Measurements from ENCODE around the gene USP7. TPM values are rescaled to one million over a fixed set of nuclear protein-coding genes. Genes with fewer than 3 reads are reported as not detected.
"Not testable (repeated sequence)": the region's sequence is repeated elsewhere in the genome, so short reads cannot be mapped to it uniquely, and the experiment has no call there.

The USP7 gene
- total and polyA plus RNA-seq, 9 donors, result 41.3 to 71.1 (median 62.5) TPM

DNA sequence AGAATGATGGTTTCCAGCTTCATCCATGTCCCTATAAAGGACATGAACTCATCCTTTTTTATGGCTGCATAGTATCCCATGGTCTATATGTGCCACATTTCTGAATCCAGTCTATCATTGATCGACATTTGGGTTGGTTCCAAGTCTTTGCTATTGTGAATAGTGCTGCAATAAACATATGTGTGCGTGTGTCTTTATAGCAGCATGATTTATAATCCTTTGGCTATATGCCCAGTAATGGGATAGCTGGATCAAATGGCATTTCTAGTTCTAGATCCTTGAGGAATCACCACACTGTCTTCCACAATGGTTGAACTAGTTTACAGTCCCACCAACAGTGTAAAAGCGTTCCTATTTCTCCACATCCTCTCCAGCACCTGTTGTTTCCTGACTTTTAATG is 12.5 kb upstream of the USP7 start:
- DNase-seq; H3K4me1 ChIP-seq (ENCODE audit: control insufficient read depth, insufficient read depth, low read length); H3K9me3 ChIP-seq (replicated peaks; ENCODE audit: control insufficient read depth, low read depth, low read length); H3K27me3 ChIP-seq (ENCODE audit: control insufficient read depth, insufficient read depth, low read length); H3K27ac ChIP-seq (ENCODE audit: low read length); H3K4me3 ChIP-seq (ENCODE audit: low read length); H3K36me3 ChIP-seq (ENCODE audit: control insufficient read depth, insufficient read depth, low read length): not testable (repeated sequence)
- no CpG with 5 or more reads among the region's 3 CpGs for WGBS (ENCODE audit: insufficient coverage)

DNA sequence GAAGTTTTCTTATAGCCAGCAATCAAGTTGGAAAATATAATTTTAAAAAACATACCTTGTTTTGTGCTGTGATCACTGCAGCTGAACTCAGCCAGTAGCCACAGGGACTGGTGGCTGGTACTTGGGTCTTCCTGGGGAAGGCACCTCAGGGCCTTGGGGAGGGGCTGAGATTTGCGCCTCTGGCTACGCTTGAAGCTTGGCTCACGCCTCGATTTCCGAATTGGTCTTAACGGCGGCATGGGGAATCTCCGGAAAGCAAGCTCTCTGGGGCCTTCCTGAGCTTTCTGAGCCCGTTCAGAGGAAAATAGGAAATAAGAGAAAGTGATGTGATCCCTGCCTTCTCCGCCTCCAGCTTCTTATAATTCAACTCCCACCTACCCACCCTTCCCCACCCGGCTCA is 11.3 kb upstream of the USP7 start:
- WGBS (ENCODE audit: insufficient coverage), result 19% methylated on average over 6 of the region's 11 CpGs
- peak; percentile 22 for DNase-seq
- Histone ChIP-seq H3K27me3 (ENCODE audit: control insufficient read depth, insufficient read depth, low read length) (peaks cover 2% of the 10 kb centered on the region), H3K9me3 (replicated peaks; ENCODE audit: control insufficient read depth, low read depth, low read length) (no peaks in the 10 kb centered on the region), H3K4me1 (ENCODE audit: control insufficient read depth, insufficient read depth, low read length) (peaks cover 2% of the 10 kb centered on the region), H3K4me3 (ENCODE audit: low read length) (no peak overlapping the region), H3K36me3 (ENCODE audit: control insufficient read depth, insufficient read depth, low read length) (no peaks in the 10 kb centered on the region), H3K27ac (ENCODE audit: low read length) (no peak overlapping the region)

- Histone ChIP-seq H3K9me3 (replicated peaks; ENCODE audit: control insufficient read depth, low read depth, low read length) (no peaks in the 10 kb centered on the region), H3K4me1 (ENCODE audit: control insufficient read depth, insufficient read depth, low read length) (peaks cover 2% of the 10 kb centered on the region), H3K36me3 (ENCODE audit: control insufficient read depth, insufficient read depth, low read length) (no peaks in the 10 kb centered on the region), H3K4me3 (ENCODE audit: low read length) (no peak overlapping the region), H3K27me3 (ENCODE audit: control insufficient read depth, insufficient read depth, low read length) (peaks cover 2% of the 10 kb centered on the region), H3K27ac (ENCODE audit: low read length) (no peak overlapping the region)
- peak; percentile 74 for DNase-seq
- no CpG with 5 or more reads among the region's 7 CpGs for WGBS (ENCODE audit: insufficient coverage)
Measured at GRCh38 chr16:8972843-8973586, 9.3 kb upstream of the USP7 start.

- Histone ChIP-seq H3K4me1 (ENCODE audit: control insufficient read depth, insufficient read depth, low read length) (peaks cover 2% of the 10 kb centered on the region), H3K27ac (ENCODE audit: low read length) (no peak overlapping the region), H3K9me3 (replicated peaks; ENCODE audit: control insufficient read depth, low read depth, low read length) (no peaks in the 10 kb centered on the region), H3K4me3 (ENCODE audit: low read length) (no peak overlapping the region), H3K36me3 (ENCODE audit: control insufficient read depth, insufficient read depth, low read length) (no peaks in the 10 kb centered on the region), H3K27me3 (ENCODE audit: control insufficient read depth, insufficient read depth, low read length) (peaks cover 5% of the 10 kb centered on the region)
- no peak for DNase-seq
- WGBS (ENCODE audit: insufficient coverage), result no CpG with 5 or more reads among the region's 1 CpG
Measured at GRCh38 chr16:8971416-8971815, 7.7 kb upstream of the USP7 start.

DNA sequence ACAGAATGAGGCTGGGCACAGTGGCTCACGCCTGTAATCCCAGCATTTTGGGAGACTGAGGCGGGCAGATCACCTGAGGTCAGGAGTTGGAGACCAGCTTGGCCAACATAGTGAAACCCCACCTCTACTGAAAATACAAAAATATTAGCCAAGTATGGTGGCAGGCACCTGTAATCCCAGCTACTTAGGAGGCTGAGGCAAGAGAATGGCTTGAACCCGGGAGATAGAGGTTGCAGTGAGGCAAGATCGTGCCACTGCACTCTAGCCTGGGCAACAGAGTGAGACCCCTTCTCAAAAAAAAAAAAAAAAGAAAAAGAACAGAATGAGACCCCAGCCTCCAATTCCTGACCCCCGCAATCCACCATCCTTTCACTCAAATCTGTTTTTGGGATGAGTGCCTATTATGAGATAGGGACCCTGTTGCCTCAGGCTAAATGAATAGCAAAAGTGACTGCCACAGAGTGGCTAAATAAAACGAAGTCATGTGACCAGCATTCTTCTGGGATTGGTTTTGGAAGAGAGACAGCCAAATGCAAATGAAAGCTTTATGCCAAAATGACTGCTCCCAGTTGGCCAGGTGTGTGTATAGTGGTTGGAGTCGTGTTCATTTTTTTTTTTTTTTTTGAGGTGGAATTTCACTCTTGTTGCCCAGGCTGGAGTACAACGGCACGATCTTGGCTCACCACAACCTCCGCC is 5.6 kb upstream of the USP7 start:
- not testable (repeated sequence) for H3K9me3 ChIP-seq (replicated peaks; ENCODE audit: control insufficient read depth, low read depth, low read length); H3K27ac ChIP-seq (ENCODE audit: low read length); H3K36me3 ChIP-seq (ENCODE audit: control insufficient read depth, insufficient read depth, low read length); H3K27me3 ChIP-seq (ENCODE audit: control insufficient read depth, insufficient read depth, low read length); H3K4me1 ChIP-seq (ENCODE audit: control insufficient read depth, insufficient read depth, low read length); H3K4me3 ChIP-seq (ENCODE audit: low read length); DNase-seq
- WGBS (ENCODE audit: insufficient coverage), result 86% methylated on average over 4 of the region's 10 CpGs

DNA sequence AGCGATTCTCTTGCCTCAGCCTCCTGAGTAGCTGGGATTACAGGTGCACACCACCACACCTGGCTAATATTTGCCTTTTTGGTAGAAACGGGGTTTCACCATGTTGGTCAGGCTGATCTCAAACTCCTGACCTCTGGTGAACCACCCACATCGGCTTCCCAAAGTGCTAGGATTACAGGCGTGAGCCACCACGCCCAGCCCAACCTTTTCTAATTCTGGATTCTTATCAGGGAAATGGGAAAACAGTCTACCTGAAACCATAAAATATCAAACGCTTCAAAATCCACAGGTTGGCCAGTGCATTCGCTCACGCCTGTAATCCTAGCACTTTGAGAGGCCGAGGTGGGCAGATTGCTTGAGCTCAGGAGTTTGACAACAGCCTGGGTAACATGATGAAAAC is 4.3 kb upstream of the USP7 start:
- H3K36me3 ChIP-seq (ENCODE audit: control insufficient read depth, insufficient read depth, low read length); H3K27me3 ChIP-seq (ENCODE audit: control insufficient read depth, insufficient read depth, low read length); H3K4me1 ChIP-seq (ENCODE audit: control insufficient read depth, insufficient read depth, low read length); H3K9me3 ChIP-seq (replicated peaks; ENCODE audit: control insufficient read depth, low read depth, low read length); DNase-seq; H3K27ac ChIP-seq (ENCODE audit: low read length); H3K4me3 ChIP-seq (ENCODE audit: low read length): not testable (repeated sequence)
- WGBS (ENCODE audit: insufficient coverage), result 94% methylated on average over 8 of the region's 9 CpGs

DNA sequence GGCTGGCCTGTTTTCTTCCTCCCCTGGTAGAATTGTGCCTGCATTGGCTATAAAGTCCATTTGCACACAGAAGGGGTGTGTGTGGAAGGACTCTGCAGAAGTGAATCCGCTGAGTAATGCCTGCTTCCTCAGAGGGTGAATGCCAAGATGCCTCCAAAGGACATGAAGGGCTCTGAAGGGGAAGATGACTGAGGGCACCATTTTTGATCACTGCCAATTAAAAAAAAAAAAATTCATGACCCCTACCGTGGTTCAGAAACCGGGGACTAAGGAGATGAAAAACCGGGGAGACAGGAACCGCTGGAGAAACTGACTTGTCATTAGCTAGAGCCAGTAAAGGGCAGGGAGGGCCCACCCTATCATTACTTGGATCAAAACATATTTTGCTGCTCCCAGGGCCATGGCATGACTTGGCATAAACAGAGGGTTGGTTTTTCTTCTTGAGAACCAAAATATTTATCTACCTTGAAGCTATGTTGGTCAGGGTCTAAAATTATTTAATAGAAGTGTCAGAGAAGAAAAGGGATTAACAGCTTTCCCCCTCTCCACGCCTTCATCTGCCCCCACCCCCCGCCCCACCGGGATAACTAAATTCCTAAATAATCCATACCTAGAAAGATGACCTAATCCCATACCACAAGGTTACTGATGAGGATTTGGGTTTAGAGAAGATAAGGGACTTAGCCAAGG is 3.6 kb upstream of the USP7 start:
- Histone ChIP-seq H3K4me3 (ENCODE audit: low read length) (no peak overlapping the region), H3K4me1 (ENCODE audit: control insufficient read depth, insufficient read depth, low read length) (peaks cover 7% of the 10 kb centered on the region), H3K36me3 (ENCODE audit: control insufficient read depth, insufficient read depth, low read length) (no peaks in the 10 kb centered on the region), H3K27ac (ENCODE audit: low read length) (no peak overlapping the region), H3K9me3 (replicated peaks; ENCODE audit: control insufficient read depth, low read depth, low read length) (no peaks in the 10 kb centered on the region), H3K27me3 (ENCODE audit: control insufficient read depth, insufficient read depth, low read length) (peaks cover 2% of the 10 kb centered on the region)
- no CpG with 5 or more reads among the region's 8 CpGs for WGBS (ENCODE audit: insufficient coverage)
- DNase-seq, result peak; percentile 64

GRCh38 chr16:8966817-8967131 is 3.1 kb upstream of the USP7 start:
- Histone ChIP-seq H3K4me3 (ENCODE audit: low read length) (no peak overlapping the region), H3K27me3 (ENCODE audit: control insufficient read depth, insufficient read depth, low read length) (peaks cover 2% of the 10 kb centered on the region), H3K27ac (ENCODE audit: low read length) (no peak overlapping the region), H3K9me3 (replicated peaks; ENCODE audit: control insufficient read depth, low read depth, low read length) (no peaks in the 10 kb centered on the region), H3K4me1 (ENCODE audit: control insufficient read depth, insufficient read depth, low read length) (peaks cover 12% of the 10 kb centered on the region), H3K36me3 (ENCODE audit: control insufficient read depth, insufficient read depth, low read length) (no peaks in the 10 kb centered on the region)
- 30% methylated on average over 2 of the region's 3 CpGs for WGBS (ENCODE audit: insufficient coverage)
- no peak for DNase-seq

DNA sequence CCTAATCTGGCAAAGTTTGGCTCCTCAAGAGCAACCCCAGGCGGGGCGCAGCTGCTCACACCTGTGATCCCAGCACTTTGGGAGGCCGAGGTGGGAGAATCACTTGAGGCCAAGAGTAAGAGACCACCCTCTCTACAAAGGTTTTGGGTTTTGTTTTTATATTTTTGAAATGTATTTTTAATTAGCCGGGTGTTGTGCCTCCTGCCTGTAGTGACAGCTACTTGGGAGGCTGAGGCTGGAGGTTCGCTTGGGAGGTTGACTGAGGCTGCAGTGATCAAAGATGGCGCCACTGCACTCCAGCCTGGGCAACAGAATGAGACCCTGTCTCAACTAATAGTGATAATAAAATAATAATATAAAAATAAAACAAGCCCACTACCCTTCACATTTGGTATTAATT is 756 bp upstream of the USP7 start:
- 80% methylated on average over 1 of the region's 6 CpGs for WGBS (ENCODE audit: insufficient coverage)
- Histone ChIP-seq H3K27ac (ENCODE audit: low read length) (no peak overlapping the region), H3K9me3 (replicated peaks; ENCODE audit: control insufficient read depth, low read depth, low read length) (no peaks in the 10 kb centered on the region), H3K27me3 (ENCODE audit: control insufficient read depth, insufficient read depth, low read length) (peaks cover 2% of the 10 kb centered on the region), H3K4me3 (ENCODE audit: low read length) (peak overlapping the region; percentile 61), H3K36me3 (ENCODE audit: control insufficient read depth, insufficient read depth, low read length) (no peaks in the 10 kb centered on the region), H3K4me1 (ENCODE audit: control insufficient read depth, insufficient read depth, low read length) (peaks cover 27% of the 10 kb centered on the region)
- no peak for DNase-seq

DNA sequence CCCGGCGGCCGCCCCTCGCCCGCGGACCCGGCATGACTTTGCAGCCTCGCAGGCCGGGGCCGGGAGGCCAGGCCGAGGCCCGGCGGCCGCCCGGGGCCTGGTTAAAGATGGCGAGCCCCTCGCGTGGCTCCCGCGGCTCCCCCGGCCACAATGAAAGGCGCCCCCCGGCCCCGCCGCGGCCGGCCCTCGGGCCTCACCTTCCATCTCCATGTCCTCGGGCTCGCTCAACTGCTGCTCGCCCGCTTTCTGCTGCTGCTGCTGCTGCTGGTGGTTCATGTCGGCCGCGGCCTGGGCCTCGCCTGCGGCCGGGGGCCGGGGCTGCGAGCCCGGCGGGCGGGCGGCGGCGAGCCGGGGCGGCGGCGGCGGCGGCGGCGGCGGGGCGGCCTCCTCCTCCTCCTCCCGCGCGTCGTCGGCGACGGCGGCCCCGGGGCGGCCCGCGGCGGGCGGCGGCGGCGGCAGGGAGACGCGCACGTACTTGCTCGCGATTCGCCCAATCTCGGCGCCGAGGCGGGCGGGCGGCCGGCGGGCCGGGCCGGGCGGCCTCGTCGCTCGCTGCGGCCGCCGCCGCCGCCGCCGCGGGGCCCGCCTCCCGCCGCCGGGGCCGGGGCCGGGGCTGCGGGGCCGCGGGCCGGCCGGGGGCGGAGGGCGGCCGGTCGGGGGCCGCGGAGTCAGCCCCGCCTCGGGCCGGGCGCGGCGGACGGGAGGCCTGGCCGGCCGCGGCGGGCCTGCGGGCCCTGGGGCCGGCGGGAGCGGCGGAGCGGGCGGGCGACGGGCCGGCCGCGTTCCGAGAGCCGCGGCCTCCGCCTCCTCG is 491 bp downstream of the USP7 start:
- Histone ChIP-seq H3K9me3 (replicated peaks; ENCODE audit: control insufficient read depth, low read depth, low read length) (no peaks in the 10 kb centered on the region), H3K36me3 (ENCODE audit: control insufficient read depth, insufficient read depth, low read length) (no peaks in the 10 kb centered on the region), H3K27ac (ENCODE audit: low read length) (peak overlapping the region; percentile 47), H3K4me3 (ENCODE audit: low read length) (peak overlapping the region; percentile 63), H3K27me3 (ENCODE audit: control insufficient read depth, insufficient read depth, low read length) (peaks cover 2% of the 10 kb centered on the region), H3K4me1 (ENCODE audit: control insufficient read depth, insufficient read depth, low read length) (peaks cover 39% of the 10 kb centered on the region)
- under 1% methylated on average over 146 of the region's 146 CpGs for WGBS (ENCODE audit: insufficient coverage)
- peak; percentile 46 for DNase-seq
